Measurements from ENCODE around the gene LYST.
A peak's percentile ranks its signal among the peaks of the same experiment; 100 is the strongest.
"Not testable (repeated sequence)": the region's sequence is repeated elsewhere in the genome, so short reads cannot be mapped to it uniquely, and the experiment has no call there.

LYST gene

DNA sequence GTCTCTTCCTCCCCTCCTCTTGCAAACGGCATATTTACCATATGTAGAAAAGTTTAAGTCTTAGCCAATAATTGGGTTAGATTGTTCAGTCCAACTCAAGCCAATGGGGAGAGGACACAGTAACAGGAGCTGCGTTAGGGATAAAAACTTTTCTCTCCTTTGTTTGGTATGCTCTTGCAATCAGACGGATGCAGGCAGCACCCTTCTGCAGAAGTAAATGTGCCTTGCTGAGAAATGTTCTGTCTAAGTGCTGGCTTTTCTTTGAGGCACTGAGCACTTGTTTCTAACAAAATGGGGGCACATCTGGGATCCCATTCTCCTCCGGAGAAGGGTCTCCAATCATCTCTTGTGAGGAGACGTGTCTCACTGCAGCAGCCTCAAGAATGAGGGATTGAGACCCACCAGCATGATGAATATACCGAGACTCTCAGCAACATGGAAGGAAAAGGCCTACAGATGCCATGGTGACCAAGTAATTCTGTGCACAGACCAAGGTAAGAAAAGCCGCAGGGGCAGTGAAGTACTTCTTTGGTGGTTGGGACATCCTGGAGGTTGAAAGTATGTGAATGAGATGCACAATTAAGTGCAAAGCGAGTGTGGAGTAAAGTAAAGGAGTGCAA is 196.4 kb downstream of the LYST start:
- no peak for DNase-seq (ENCODE audit: insufficient read length, low spot score)

DNA sequence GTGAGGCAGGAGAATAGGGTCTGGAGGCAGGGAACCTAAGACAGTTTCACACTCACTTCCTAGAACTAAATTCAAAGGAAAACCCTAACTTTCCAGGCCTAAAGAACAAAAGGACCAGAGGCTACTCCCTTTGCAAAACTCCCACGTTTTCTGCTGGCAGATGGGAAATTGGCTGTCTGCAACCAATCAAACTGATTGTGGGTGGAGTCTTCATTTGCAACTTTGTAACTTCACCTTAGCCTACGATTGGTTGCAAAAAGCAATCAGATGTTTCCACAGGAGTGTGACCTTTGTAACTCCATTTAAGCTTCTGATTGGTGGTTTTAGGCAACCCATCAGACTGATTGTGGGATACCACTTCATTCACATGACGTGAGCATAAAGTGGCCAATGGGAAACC is 197.4 kb downstream of the LYST start:
- FAIRE-seq = no peak
- DNase-seq (ENCODE audit: insufficient read length, low spot score) = no peak

More for the DNA sequence above, 196.4 kb downstream of the LYST start:
- no peak for FAIRE-seq

DNA sequence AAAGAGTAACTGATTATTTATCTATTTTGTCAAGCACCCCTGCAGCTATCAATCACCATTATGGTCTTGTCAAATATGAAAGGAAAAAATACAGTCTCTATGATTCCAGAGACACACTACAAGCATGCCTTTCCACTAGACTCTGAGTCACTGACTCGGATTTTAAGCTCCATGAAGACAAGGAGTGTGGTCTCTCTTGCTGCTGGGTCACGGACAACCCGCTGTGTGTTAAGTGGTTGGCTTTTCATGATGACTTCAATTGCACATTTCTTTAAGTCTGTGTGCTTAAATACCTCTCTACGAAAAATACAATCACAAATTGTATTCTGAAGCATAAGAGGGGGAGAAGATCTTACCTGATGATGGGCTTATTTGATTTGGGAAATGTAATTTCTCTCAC is 203.1 kb downstream of the LYST start:
- DNase-seq (ENCODE audit: insufficient read length, low spot score) = no peak
- FAIRE-seq = no peak

DNA sequence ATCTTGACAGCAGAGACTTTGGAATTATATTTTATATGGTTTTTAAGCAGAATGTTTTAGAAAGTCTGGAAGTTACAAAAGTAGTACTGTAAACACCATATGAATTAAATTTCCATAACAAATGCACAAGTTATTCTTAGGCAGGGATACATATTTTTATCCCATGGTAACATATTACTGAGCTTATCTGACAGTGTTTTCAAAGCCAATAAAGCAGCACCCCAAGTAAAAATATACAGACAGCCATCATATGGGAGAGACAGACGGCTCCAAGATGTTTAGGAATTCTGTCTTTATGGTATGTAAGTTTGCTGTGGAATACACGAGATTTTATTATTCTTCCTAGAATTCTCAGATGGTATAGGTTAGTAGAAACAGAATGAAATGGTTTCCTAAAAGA is 205.1 kb downstream of the LYST start:
- no peak for FAIRE-seq

GRCh38 chr1:235659186-235659771 is 207.4 kb downstream of the LYST start:
- FAIRE-seq (no peak), DNase-seq (ENCODE audit: insufficient read length, low spot score) (no peak)

More for the DNA sequence above, 205.1 kb downstream of the LYST start:
- DNase-seq (ENCODE audit: insufficient read length, low spot score) = no peak

- DNase-seq (ENCODE audit: insufficient read length, low spot score) (no peak), FAIRE-seq (no peak)
Observed at GRCh38 chr1:235657747-235658526, 208.8 kb downstream of the LYST start.

DNA sequence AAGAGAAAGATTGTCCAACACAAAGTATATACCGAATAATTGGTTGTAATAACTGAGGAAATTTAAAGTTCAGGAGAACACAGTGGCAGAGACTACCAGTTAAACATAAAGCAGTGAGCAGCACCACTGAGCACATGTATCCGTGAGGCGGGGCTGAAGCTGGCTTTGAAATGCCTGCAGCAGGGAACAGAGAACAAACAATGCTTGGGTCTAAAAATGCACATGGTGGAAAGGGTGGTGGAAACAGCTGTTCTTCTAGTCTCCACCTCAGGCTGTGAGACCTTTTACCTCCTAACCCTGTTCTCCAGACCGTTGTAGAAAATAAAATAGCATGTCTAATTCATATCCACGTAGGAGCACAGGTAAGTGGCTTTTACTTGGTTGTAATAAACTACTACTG is 209.4 kb downstream of the LYST start:
- no peak for FAIRE-seq
- no peak for DNase-seq (ENCODE audit: insufficient read length, low spot score)

- FAIRE-seq (no peak), DNase-seq (ENCODE audit: insufficient read length, low spot score) (no peak)
Observed at GRCh38 chr1:235652364-235652763, 214.3 kb downstream of the LYST start.

GRCh38 chr1:235651170-235651806 is 215.4 kb downstream of the LYST start:
- FAIRE-seq (no peak), DNase-seq (ENCODE audit: insufficient read length, low spot score) (no peak)

GRCh38 chr1:235650341-235651169 is 216.2 kb downstream of the LYST start:
- DNase-seq (ENCODE audit: insufficient read length, low spot score) (no peak), FAIRE-seq (no peak)

- DNase-seq (ENCODE audit: insufficient read length, low spot score) = peak; percentile 67
- FAIRE-seq = no peak
Observed at GRCh38 chr1:235649368-235650163, 217.1 kb downstream of the LYST start, which contains the start of gene GNG4. TSS of gene GNG4 (minus strand) at chr1:235649784. CDS start at chr1:235583838, 65,946 bp downstream.

GRCh38 chr1:235648954-235649367 is 217.7 kb downstream of the LYST start:
- FAIRE-seq = peak; percentile 75

GRCh38 chr1:235648407-235648907 is 218.2 kb downstream of the LYST start:
- DNase-seq (ENCODE audit: insufficient read length, low spot score) = no peak
- no peak for FAIRE-seq

More at GRCh38 chr1:235648954-235649367, 217.7 kb downstream of the LYST start:
- DNase-seq (ENCODE audit: insufficient read length, low spot score) = peak; percentile 72

GRCh38 chr1:235647537-235647936 is 219.2 kb downstream of the LYST start:
- not testable (repeated sequence) for DNase-seq (ENCODE audit: insufficient read length, low spot score); FAIRE-seq

- no peak for FAIRE-seq
- DNase-seq (ENCODE audit: insufficient read length, low spot score) = no peak
Observed at GRCh38 chr1:235646463-235646862, 220.2 kb downstream of the LYST start.

- FAIRE-seq = no peak
- no peak for DNase-seq (ENCODE audit: insufficient read length, low spot score)
Observed at GRCh38 chr1:235644693-235645305, 221.9 kb downstream of the LYST start.

DNA sequence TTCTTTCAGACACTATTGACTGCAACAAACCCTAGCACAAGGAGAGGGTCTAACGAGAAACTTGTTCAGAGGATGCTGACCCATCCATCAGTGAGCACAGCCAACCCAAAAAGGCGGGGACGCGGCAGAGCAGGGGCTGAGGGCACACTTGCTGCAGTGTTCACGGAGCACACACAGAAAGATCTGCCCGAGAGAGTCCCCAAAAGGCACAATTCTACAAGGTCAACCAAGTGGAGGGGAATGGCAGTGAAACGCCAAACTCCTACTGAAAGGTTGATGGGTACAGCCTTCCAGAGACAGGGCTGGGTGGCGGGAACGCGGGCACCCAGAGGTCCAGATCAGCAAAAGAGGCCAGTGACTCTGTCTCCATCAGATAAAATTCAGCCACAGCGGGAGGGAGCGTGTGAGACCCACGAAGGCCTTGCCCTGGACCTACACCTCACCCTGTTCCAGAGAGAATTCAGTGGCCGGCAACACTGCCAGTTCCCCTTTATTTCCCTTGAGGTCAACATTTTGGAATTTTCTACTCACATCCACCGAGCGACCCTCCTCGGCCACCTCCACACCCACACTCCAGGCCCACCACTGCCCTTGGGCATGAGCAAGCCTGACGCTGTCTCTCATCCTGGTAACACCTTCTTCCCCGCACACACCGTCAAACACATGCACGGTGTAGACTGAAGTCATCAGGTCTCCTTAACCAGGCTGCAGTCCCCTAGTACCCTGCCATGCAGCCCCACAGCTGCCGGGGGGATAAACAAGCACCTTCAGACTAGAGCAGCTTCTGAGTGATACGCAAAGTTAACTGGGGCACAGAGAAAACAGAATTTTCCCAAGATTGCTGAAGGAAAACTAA is 222.6 kb downstream of the LYST start:
- no peak for DNase-seq (ENCODE audit: insufficient read length, low spot score)
- FAIRE-seq = no peak

DNA sequence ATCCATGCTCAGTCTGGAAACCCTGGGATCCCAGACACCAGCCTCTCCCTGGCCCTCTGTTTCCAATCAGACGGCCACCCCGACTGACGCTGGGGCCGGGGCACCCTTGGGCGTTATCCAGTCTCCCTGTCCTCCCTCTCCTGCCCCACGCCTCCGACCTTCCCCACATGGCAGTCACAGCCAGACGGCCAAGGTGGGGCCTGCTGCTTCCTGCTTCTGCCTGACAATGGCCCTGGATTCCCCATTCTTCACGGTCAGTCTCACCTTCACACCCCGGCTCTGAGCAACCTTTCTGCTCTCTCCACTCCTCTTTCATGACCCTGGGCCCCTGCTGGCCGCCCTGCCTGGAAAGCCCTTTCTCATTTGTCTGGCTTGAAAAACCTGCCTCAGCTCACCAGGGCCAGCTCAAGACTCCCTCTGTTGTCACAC is 223.7 kb downstream of the LYST start:
- no peak for FAIRE-seq

More for the DNA sequence above, 223.7 kb downstream of the LYST start:
- DNase-seq (ENCODE audit: insufficient read length, low spot score) = no peak

All from GM19239 (cell line).